Type B pancreatic cell (in vitro differentiated cells): ENCODE measurements around the gene FARP1. TPM values are rescaled to one million over a fixed set of nuclear protein-coding genes. Genes with fewer than 3 reads are reported as not detected.

Experiments used
- DNase-seq: peaks from one replicate; pipeline ENCODE4 v3.0.0; 2021; ENCODE audit warnings: mixed read lengths; ENCODE audit not compliant: unreplicated experiment; ENCODE audit errors: extremely low spot score
- H3K27ac Mint-ChIP-seq: 2 replicates; pipeline ENCODE4 v1.8.0; 2021; ENCODE audit warnings: mild to moderate bottlenecking, mixed read lengths
- H3K27me3 Mint-ChIP-seq: 2 replicates; pipeline ENCODE4 v1.8.0; 2021; ENCODE audit warnings: mixed read lengths
- H3K36me3 Mint-ChIP-seq: 2 replicates; pipeline ENCODE4 v1.8.0; 2021; ENCODE audit warnings: mixed read lengths
- H3K4me1 Mint-ChIP-seq: one replicate; pipeline ENCODE4 v1.8.0; 2021; ENCODE audit warnings: mixed read lengths; ENCODE audit not compliant: unreplicated experiment
- H3K4me3 Mint-ChIP-seq: 2 replicates; pipeline ENCODE4 v1.8.0; 2021; ENCODE audit warnings: mild to moderate bottlenecking, mixed read lengths
- H3K9me3 Mint-ChIP-seq: 2 replicates; pipeline ENCODE4 v1.8.0; 2021; ENCODE audit warnings: mixed read lengths
- CTCF ChIP-seq: fragments of 200-600 bp; sonication (generic); conservative IDR thresholded peaks from 2 replicates; pipeline ENCODE4 v1.5.0; 2021; ENCODE audit warnings: antibody characterized with exemption, mild to moderate bottlenecking
- total RNA-seq: library from RNA; stranded (reverse); gene quantifications from 2 replicates; pipeline ENCODE4 v1.2.1, GENCODE V29; 2021; ENCODE audit warnings: low replicate concordance

Gene FARP1
- total RNA-seq, 1 donor from 2014 or later = 195 TPM

DNA sequence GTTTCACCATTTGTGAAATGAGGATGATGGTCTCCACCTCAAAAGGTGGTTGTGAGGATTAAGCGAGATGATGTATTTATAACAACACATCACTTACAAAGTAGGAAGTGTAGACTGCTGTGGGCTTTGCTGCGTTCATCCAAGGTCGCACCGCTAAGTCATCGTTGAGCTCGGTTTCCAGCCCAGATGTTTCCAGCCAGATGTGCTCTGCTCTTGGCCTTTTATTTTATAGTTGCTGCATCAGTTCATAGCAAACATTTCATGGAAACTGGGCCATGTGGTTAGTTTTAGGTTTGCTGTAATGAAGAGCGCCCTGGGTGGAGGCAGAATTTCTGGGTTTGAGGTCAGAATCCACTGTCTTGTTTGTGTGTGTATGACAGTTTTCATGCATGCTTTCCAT lies 110.6 kb downstream of the FARP1 start:
- TF ChIP-seq CTCF = no peak
- DNase-seq = no peak
- H3K4me1 Mint-ChIP-seq = peaks cover 65% of the 10 kb centered on the region
- H3K27ac Mint-ChIP-seq = peak overlapping the region; percentile 27
- no peak overlapping the region for H3K4me3 Mint-ChIP-seq
- H3K9me3 Mint-ChIP-seq = peaks cover 5% of the 10 kb centered on the region
- peaks cover 8% of the 10 kb centered on the region for H3K36me3 Mint-ChIP-seq
- no peaks in the 10 kb centered on the region for H3K27me3 Mint-ChIP-seq

DNA sequence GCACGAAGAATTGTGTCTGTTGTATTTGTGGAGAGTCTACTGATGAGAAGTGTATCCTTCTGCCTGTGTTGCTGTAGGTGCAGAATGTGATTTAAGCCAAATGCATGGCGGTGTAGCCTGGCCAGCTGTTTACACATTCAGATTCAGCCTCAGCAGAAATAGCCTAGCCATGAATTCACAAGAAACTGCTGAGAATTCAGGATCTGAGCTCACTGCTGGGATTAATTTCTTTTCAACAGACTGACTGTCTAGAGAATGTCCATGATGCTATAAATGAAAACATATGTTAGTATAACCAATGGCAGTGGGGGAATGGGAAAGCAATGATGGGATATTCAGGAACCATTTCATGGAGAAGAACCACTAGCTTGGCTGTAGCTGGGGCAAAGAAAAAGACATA lies 111.6 kb downstream of the FARP1 start:
- H3K36me3 Mint-ChIP-seq = peaks cover 8% of the 10 kb centered on the region
- peak overlapping the region; percentile 7 for H3K4me3 Mint-ChIP-seq

GRCh38 chr13:98258226-98258625 lies 115.3 kb downstream of the FARP1 start:
- H3K9me3 Mint-ChIP-seq = peaks cover 5% of the 10 kb centered on the region
- H3K27me3 Mint-ChIP-seq = no peaks in the 10 kb centered on the region
- no peak for DNase-seq
- no peak overlapping the region for H3K27ac Mint-ChIP-seq
- TF ChIP-seq CTCF = no peak
- H3K36me3 Mint-ChIP-seq = peaks cover 8% of the 10 kb centered on the region
- H3K4me1 Mint-ChIP-seq = peaks cover 67% of the 10 kb centered on the region
- H3K4me3 Mint-ChIP-seq = no peak overlapping the region

More for the DNA sequence above, 111.6 kb downstream of the FARP1 start:
- TF ChIP-seq CTCF = no peak
- no peaks in the 10 kb centered on the region for H3K27me3 Mint-ChIP-seq
- peaks cover 57% of the 10 kb centered on the region for H3K4me1 Mint-ChIP-seq
- peak overlapping the region; percentile 20 for H3K27ac Mint-ChIP-seq
- H3K9me3 Mint-ChIP-seq = peaks cover 5% of the 10 kb centered on the region
- DNase-seq = no peak

- no peak for TF ChIP-seq CTCF
- Mint-ChIP-seq H3K27me3 (no peaks in the 10 kb centered on the region), H3K4me1 (peaks cover 47% of the 10 kb centered on the region), H3K9me3 (no peaks in the 10 kb centered on the region), H3K36me3 (peaks cover 11% of the 10 kb centered on the region), H3K27ac (peak overlapping the region; percentile 88), H3K4me3 (no peak overlapping the region)
- no peak for DNase-seq
Measured at GRCh38 chr13:98260357-98261164, 117.7 kb downstream of the FARP1 start.

DNA sequence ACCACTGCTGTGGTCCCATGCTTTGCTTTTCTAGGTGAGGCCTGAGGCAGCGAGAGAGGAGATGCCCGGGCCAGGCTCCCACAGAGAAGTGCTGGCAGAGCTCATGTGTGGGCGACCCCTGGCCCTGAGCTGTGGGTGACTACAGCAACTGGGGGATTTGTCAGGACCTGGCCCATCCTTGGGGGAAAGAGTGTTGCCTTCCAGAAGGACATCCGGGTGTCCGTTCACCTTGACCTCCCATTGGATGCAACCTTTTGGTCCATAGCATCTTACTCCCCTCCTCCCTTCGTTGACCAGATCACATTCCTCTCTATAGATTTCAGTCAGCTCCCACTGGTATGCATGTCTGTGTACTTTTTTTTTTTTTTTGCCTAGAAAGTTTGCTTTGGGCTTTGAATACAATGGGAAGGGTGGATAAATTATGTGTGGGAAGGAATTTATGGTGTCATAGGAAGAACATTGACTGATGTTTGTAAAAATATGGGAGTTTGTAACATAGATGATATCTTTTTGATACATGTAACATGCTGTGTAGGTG lies 118.3 kb downstream of the FARP1 start:
- H3K27me3 Mint-ChIP-seq = no peaks in the 10 kb centered on the region
- no peak for DNase-seq
- no peaks in the 10 kb centered on the region for H3K9me3 Mint-ChIP-seq
- no peak for TF ChIP-seq CTCF
- peak overlapping the region; percentile 57 for H3K4me3 Mint-ChIP-seq
- H3K27ac Mint-ChIP-seq = peak overlapping the region; percentile 88
- peaks cover 8% of the 10 kb centered on the region for H3K36me3 Mint-ChIP-seq
- peaks cover 47% of the 10 kb centered on the region for H3K4me1 Mint-ChIP-seq
